Activated T-helper 1 cell treated with Interleukin-2 at 50 U/mL for 16 hours (primary cell): Measurements from ENCODE around the gene AK5.

Source experiments
- DNase-seq: peaks from one replicate; pipeline ENCODE4 v3.0.0-alpha.2; 2020; ENCODE audit warnings: low read depth

AK5 gene

GRCh38 chr1:77350012-77350770 lies 68.4 kb downstream of the AK5 start:
- DNase-seq: no peak

GRCh38 chr1:77354536-77354935 lies 72.7 kb downstream of the AK5 start:
- no peak for DNase-seq

DNA sequence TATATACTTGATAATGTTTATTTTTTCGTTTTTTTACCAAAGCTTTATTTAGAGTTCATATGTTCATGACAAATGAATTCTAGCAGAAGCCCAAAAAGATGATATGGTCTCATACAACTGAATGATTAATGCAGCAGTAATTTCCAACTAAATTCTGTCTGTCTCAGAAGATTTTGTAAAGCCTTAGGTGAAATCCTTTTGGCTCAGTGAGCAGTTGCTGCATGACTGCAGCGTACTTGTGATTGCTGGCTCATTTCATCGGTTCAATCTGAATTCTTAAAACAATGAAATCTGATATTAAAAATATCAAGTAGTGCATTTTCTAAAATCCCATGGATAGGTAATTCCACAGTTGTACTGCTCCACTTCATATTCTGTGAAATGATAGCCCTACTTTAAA lies 73.2 kb downstream of the AK5 start:
- DNase-seq: no peak

DNA sequence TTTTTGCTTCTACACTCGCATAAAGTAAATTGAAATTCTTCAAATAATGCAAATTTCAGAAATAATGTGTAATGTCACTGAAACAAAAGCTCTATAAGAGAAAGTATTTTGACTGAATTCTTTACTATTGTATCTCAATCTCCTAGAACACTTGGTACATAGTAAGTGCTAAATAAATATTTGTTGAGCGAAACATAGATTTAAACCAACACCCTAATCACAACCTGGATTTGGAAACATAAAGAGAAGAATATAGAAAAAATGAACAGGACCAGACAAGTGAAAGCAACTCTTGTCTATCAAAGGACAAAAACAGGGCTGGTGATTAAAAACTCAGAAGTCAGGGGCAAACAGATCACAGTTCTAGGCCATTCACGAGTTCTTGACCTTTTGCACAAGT lies 74.3 kb downstream of the AK5 start:
- no peak for DNase-seq

- no peak for DNase-seq
Measured at GRCh38 chr1:77360256-77360655, 78.4 kb downstream of the AK5 start.

GRCh38 chr1:77361621-77362020 lies 79.8 kb downstream of the AK5 start:
- no peak for DNase-seq

- no peak for DNase-seq
Measured at GRCh38 chr1:77370161-77370560, 88.3 kb downstream of the AK5 start.

DNA sequence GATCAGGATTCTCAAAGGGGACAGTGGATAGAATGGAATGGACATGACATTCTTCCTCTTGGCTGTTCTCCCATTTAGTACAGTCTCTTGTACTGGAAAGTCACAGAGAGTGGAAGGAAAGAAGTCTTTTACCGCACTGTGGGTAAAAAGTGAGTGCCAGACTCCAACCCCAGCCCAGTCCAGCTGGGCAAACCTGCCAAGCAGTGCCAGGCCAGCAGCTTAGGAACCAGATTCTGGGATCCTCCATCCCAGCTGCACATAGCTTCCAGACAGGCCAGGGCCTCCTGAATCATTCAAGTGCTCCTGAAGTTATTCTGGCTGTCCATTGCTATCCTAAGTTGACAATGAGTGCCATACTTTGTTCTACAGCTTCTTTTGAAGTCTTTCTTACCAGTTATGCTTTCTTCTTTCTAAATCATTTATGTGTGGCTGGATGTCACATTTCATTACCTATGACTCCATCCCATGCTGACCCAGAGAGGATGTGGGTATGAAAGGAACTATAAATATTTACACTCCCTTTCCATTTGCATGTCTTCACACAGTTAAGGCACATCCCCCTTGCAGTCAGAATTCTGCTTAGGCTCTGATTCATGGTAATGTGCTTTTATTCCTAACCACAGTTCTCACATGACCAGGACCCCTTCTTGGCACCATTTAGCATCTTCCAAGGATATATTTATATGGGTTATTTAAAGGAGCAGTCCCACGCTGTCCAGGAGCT lies 88.9 kb downstream of the AK5 start:
- no peak for DNase-seq

GRCh38 chr1:77371396-77371795 lies 89.6 kb downstream of the AK5 start:
- no peak for DNase-seq

DNA sequence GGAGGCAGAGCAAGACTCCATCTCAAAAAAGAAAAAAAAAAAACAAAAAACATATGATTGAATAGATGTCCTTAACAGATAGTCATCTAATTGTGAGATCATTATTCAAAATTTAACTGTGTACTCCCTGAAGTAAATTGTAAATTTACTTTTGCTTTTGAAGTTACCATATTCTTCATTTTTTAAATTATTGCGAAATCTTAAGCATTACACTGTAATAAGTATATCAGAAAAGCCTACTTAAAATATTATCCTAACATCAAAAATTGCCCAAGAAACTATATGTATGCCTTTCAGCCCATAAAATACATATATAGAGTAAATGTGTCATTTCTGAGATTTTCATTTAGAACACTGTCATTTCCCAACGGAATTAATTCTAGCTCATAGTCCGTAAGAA lies 91.9 kb downstream of the AK5 start:
- no peak for DNase-seq

GRCh38 chr1:77375541-77375940 lies 93.7 kb downstream of the AK5 start:
- no peak for DNase-seq

GRCh38 chr1:77375990-77376389 lies 94.2 kb downstream of the AK5 start:
- no peak for DNase-seq

GRCh38 chr1:77378723-77379535 lies 97.1 kb downstream of the AK5 start:
- DNase-seq: no peak

GRCh38 chr1:77382366-77382765 lies 100.5 kb downstream of the AK5 start:
- no peak for DNase-seq

GRCh38 chr1:77383236-77383635 lies 101.4 kb downstream of the AK5 start:
- no peak for DNase-seq

- DNase-seq: no peak
Measured at GRCh38 chr1:77385551-77385950, 103.7 kb downstream of the AK5 start.

GRCh38 chr1:77386276-77386675 lies 104.5 kb downstream of the AK5 start:
- DNase-seq: no peak

DNA sequence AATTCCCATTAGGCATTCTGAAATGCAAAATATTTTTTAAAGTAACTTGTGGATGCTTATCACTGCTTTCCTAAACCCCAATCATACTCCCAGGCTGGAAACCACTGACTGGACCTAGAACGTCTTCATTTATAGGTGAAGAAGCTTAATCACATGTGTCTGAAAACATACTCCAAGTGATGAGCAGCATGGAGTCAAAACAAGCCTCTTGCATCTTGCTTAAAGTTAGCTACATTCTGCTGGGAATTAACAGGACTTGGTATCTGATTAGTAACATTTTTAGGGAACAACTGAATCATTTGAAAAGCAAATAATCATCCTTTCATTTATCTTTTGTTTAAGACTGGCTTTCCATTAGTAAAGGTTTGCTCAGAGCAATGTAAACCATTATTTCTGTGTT lies 105.7 kb downstream of the AK5 start:
- no peak for DNase-seq

- DNase-seq: no peak
Measured at GRCh38 chr1:77388661-77389060, 106.8 kb downstream of the AK5 start.

DNA sequence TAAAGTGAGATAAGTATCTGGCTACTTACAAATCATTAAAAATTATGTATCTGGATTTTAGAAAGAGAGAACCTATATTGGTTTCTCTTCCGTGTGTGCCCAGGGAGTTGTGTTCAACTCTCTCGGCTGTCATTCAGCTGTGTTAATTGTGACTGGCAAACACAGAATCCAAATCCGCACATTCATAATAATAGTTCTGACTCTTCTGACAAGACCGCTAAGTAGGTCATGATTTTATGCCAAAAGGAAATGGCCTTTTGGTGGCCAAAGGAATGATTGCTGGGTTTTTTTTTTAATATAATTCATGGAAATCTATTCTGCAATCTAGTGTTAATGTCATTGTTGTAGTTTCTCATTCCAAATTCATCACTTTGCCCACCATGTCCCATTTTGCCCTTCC lies 110.7 kb downstream of the AK5 start:
- no peak for DNase-seq

GRCh38 chr1:77394166-77394565 lies 112.3 kb downstream of the AK5 start:
- DNase-seq: no peak

DNA sequence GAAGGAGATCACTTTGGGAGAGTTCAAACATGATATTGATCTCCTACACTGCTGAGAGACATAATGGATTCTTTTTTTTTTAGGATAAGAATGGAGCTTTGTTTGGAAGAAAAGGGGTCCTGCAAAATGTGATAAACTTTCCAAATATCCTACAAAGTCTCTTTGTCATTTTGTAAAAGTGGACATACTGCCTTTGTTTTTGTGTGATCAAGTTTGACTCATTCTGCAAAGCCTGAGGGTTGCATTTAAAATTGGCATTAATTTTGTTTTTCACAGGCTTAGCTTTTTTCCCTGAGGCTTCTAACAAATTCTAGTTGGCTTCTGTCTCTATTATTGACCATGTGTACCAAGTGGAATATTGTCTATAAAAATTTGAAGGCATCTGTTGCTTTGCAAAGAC lies 113.2 kb downstream of the AK5 start:
- no peak for DNase-seq

GRCh38 chr1:77398152-77398551 lies 116.3 kb downstream of the AK5 start:
- no peak for DNase-seq
